Trophoblast cell (in vitro differentiated cells and primary cell): ENCODE measurements around the gene METTL13.

Source experiments
- DNase-seq, 2 donors: peaks; one replicate each; pipeline ENCODE4 v3.0.0-alpha.2; 2016
- H2AFZ ChIP-seq: 2 replicates; pipeline ENCODE4 v1.6.1; 2013; ENCODE audit warnings: low read length, moderate library complexity, mild to moderate bottlenecking; ENCODE audit not compliant: insufficient read depth, poor library complexity
- H2AK5ac ChIP-seq: 2 replicates; pipeline ENCODE4 v1.6.1; 2013; ENCODE audit warnings: mild to moderate bottlenecking, low read length
- H2BK120ac ChIP-seq: 2 replicates; pipeline ENCODE4 v1.6.1; 2013; ENCODE audit warnings: low read length, mild to moderate bottlenecking, moderate library complexity; ENCODE audit not compliant: insufficient read depth, poor library complexity
- H2BK12ac ChIP-seq: 2 replicates; pipeline ENCODE4 v1.6.1; 2013; ENCODE audit warnings: mild to moderate bottlenecking, low read length, moderate library complexity
- H2BK5ac ChIP-seq: 2 replicates; pipeline ENCODE4 v1.6.1; 2013; ENCODE audit warnings: low read length, low read depth, moderate library complexity, mild to moderate bottlenecking; ENCODE audit not compliant: poor library complexity
- H3K14ac ChIP-seq: 2 replicates; pipeline ENCODE4 v1.6.1; 2013; ENCODE audit warnings: mild to moderate bottlenecking, low read length
- H3K18ac ChIP-seq: 2 replicates; pipeline ENCODE4 v1.6.1; 2013; ENCODE audit warnings: mild to moderate bottlenecking, low read length
- H3K23ac ChIP-seq: 2 replicates; pipeline ENCODE4 v1.6.1; 2013; ENCODE audit warnings: low read length
- H3K27ac ChIP-seq: 2 replicates; pipeline ENCODE4 v1.5.1; 2013; ENCODE audit warnings: low read depth, mild to moderate bottlenecking, inconsistent platforms, low read length, moderate library complexity
- H3K27me3 ChIP-seq: 2 replicates; pipeline ENCODE4 v1.6.1; 2013; ENCODE audit warnings: inconsistent platforms, mild to moderate bottlenecking, low read length, moderate library complexity; ENCODE audit not compliant: insufficient read depth
- H3K36me3 ChIP-seq, 2 experiments: 1 replicate in 1 of 2; 2 replicates in 1 of 2; pipeline ENCODE4 v1.6.1; 2013; ENCODE audit warnings: low read length in 2 of 2, mild to moderate bottlenecking in 2 of 2, moderate library complexity in 1 of 2; ENCODE audit not compliant: insufficient read depth in 2 of 2, control insufficient read depth in 1 of 2
- H3K4ac ChIP-seq: 2 replicates; pipeline ENCODE4 v1.6.1; 2013; ENCODE audit warnings: low read depth, mild to moderate bottlenecking, low read length, moderate library complexity
- H3K4me1 ChIP-seq, 2 experiments: 1 replicate in 1 of 2; 2 replicates in 1 of 2; pipeline ENCODE4 v1.6.1; 2013; ENCODE audit warnings: low read length in 2 of 2, mild to moderate bottlenecking in 2 of 2, moderate library complexity in 1 of 2; ENCODE audit not compliant: insufficient read depth in 2 of 2, control insufficient read depth in 1 of 2
- H3K4me2 ChIP-seq: 2 replicates; pipeline ENCODE4 v1.6.1; 2013; ENCODE audit warnings: inconsistent platforms, mild to moderate bottlenecking, low read length, moderate library complexity
- H3K4me3 ChIP-seq: 2 replicates; pipeline ENCODE4 v1.5.1; 2013; ENCODE audit warnings: mild to moderate bottlenecking, low read depth, low read length, inconsistent platforms
- H3K79me1 ChIP-seq: one replicate; pipeline ENCODE4 v1.6.1; 2013; ENCODE audit warnings: low read length
- H3K79me2 ChIP-seq: 2 replicates; pipeline ENCODE4 v1.6.1; 2013; ENCODE audit warnings: low read length, mild to moderate bottlenecking; ENCODE audit not compliant: control insufficient read depth, insufficient read depth, poor library complexity
- H3K9ac ChIP-seq: 2 replicates; pipeline ENCODE4 v1.6.1; 2013; ENCODE audit warnings: mild to moderate bottlenecking, low read length
- H3K9me3 ChIP-seq: 2 replicates; pipeline ENCODE4 v1.6.1; 2013; ENCODE audit warnings: low read depth, mild to moderate bottlenecking, control low read depth, inconsistent platforms, low read length; ENCODE audit not compliant: insufficient read depth
- H4K12ac ChIP-seq: 2 replicates; pipeline ENCODE4 v1.6.1; 2013; ENCODE audit warnings: low read depth, mild to moderate bottlenecking, low read length, moderate library complexity
- H4K8ac ChIP-seq: 2 replicates; pipeline ENCODE4 v1.6.1; 2013; ENCODE audit warnings: low read depth, mild to moderate bottlenecking, low read length, moderate library complexity
- H4K91ac ChIP-seq: one replicate; pipeline ENCODE4 v1.6.1; 2013; ENCODE audit warnings: low read depth, mild to moderate bottlenecking, low read length, moderate library complexity
- WGBS: extraction: QIAGEN DNeasy Blood & Tissue Kit; methylation state at CpG from one replicate; pipeline ENCODE4 v1.1.7; 2013; ENCODE audit warnings: missing lambda C conversion rate; ENCODE audit not compliant: insufficient read length, insufficient coverage; ENCODE audit errors: extremely low coverage; 5-methylcytosine and 5-hydroxymethylcytosine counted together

METTL13 gene

GRCh38 chr1:171753182-171753581, 28.3 kb upstream of the METTL13 start:
- H3K27ac ChIP-seq = no peak overlapping the region
- no peaks in the 10 kb centered on the region for H3K79me2 ChIP-seq
- H3K4me2 ChIP-seq = no peak overlapping the region
- no peak overlapping the region for H4K91ac ChIP-seq
- no peaks in the 10 kb centered on the region for H3K36me3 ChIP-seq
- no peak overlapping the region for H4K12ac ChIP-seq
- no peak overlapping the region for H4K8ac ChIP-seq
- no peaks in the 10 kb centered on the region for H3K27me3 ChIP-seq
- 100% methylated on average over 1 of the region's 2 CpGs for WGBS
- no peak overlapping the region for H3K4ac ChIP-seq
- H3K9ac ChIP-seq = no peak overlapping the region
- H3K4me1 ChIP-seq = peaks cover 0 to 2% of the 10 kb centered on the region in 2 experiments
- no peak overlapping the region for H3K18ac ChIP-seq
- no peaks in the 10 kb centered on the region for H3K79me1 ChIP-seq
- H2AFZ ChIP-seq = no peak overlapping the region
- H3K9me3 ChIP-seq = no peaks in the 10 kb centered on the region
- no peak overlapping the region for H2BK12ac ChIP-seq
- H2BK5ac ChIP-seq = no peak overlapping the region
- no peak overlapping the region for H2AK5ac ChIP-seq
- DNase-seq = no peak
- H3K4me3 ChIP-seq = no peak overlapping the region
- no peak overlapping the region for H3K23ac ChIP-seq
- H3K14ac ChIP-seq = no peak overlapping the region
- no peak overlapping the region for H2BK120ac ChIP-seq

- Histone ChIP-seq H2BK12ac (no peak overlapping the region), H2AFZ (no peak overlapping the region), H3K9me3 (no peaks in the 10 kb centered on the region), H3K14ac (no peak overlapping the region), H3K23ac (no peak overlapping the region), H3K9ac (no peak overlapping the region), H3K4me2 (no peak overlapping the region), H2BK5ac (no peak overlapping the region), H4K12ac (no peak overlapping the region), H3K4me3 (no peak overlapping the region), H3K79me1 (no peaks in the 10 kb centered on the region), H4K91ac (no peak overlapping the region), H2AK5ac (no peak overlapping the region), H3K79me2 (no peaks in the 10 kb centered on the region), H3K18ac (no peak overlapping the region), H3K4ac (no peak overlapping the region), H3K4me1 (peaks cover 0 to 2% of the 10 kb centered on the region in 2 experiments), H2BK120ac (no peak overlapping the region), H3K27ac (no peak overlapping the region), H3K27me3 (no peaks in the 10 kb centered on the region), H4K8ac (no peak overlapping the region), H3K36me3 (no peaks in the 10 kb centered on the region)
- DNase-seq = no peak
- no CpG with 5 or more reads among the region's 4 CpGs for WGBS
Measured at GRCh38 chr1:171753685-171754352, 27.6 kb upstream of the METTL13 start.

GRCh38 chr1:171754353-171754705, 27.1 kb upstream of the METTL13 start:
- no peak for DNase-seq
- H4K12ac ChIP-seq = no peak overlapping the region
- peaks cover 0 to 2% of the 10 kb centered on the region in 2 experiments for H3K4me1 ChIP-seq
- no peak overlapping the region for H2BK120ac ChIP-seq
- no peak overlapping the region for H2BK12ac ChIP-seq
- H3K4me3 ChIP-seq = no peak overlapping the region
- no peak overlapping the region for H4K8ac ChIP-seq
- no peak overlapping the region for H3K27ac ChIP-seq
- no peak overlapping the region for H3K4ac ChIP-seq
- no peak overlapping the region for H4K91ac ChIP-seq
- no peak overlapping the region for H2AK5ac ChIP-seq
- no peak overlapping the region for H3K9ac ChIP-seq
- H3K79me1 ChIP-seq = no peaks in the 10 kb centered on the region
- no peaks in the 10 kb centered on the region for H3K79me2 ChIP-seq
- WGBS = no CpG with 5 or more reads among the region's 4 CpGs
- no peaks in the 10 kb centered on the region for H3K36me3 ChIP-seq
- H3K23ac ChIP-seq = no peak overlapping the region
- no peak overlapping the region for H3K4me2 ChIP-seq
- H3K14ac ChIP-seq = no peak overlapping the region
- no peak overlapping the region for H2BK5ac ChIP-seq
- no peak overlapping the region for H2AFZ ChIP-seq
- H3K9me3 ChIP-seq = no peaks in the 10 kb centered on the region
- H3K18ac ChIP-seq = no peak overlapping the region
- no peaks in the 10 kb centered on the region for H3K27me3 ChIP-seq

- no CpG with 5 or more reads among the region's 1 CpG for WGBS
Measured at GRCh38 chr1:171754971-171755370, 26.5 kb upstream of the METTL13 start.

More at GRCh38 chr1:171754971-171755370, 26.5 kb upstream of the METTL13 start:
- H3K23ac ChIP-seq = no peak overlapping the region
- no peak overlapping the region for H3K14ac ChIP-seq
- no peak for DNase-seq
- no peak overlapping the region for H3K9ac ChIP-seq
- no peaks in the 10 kb centered on the region for H3K9me3 ChIP-seq
- no peak overlapping the region for H3K4me2 ChIP-seq
- no peaks in the 10 kb centered on the region for H3K36me3 ChIP-seq
- peaks cover 0 to 2% of the 10 kb centered on the region in 2 experiments for H3K4me1 ChIP-seq
- H2BK5ac ChIP-seq = no peak overlapping the region
- H4K91ac ChIP-seq = no peak overlapping the region
- H2BK120ac ChIP-seq = no peak overlapping the region
- no peaks in the 10 kb centered on the region for H3K79me2 ChIP-seq
- no peak overlapping the region for H3K4me3 ChIP-seq
- no peaks in the 10 kb centered on the region for H3K79me1 ChIP-seq
- no peak overlapping the region for H3K18ac ChIP-seq
- no peak overlapping the region for H4K8ac ChIP-seq
- no peak overlapping the region for H2AK5ac ChIP-seq
- no peak overlapping the region for H2AFZ ChIP-seq
- H2BK12ac ChIP-seq = no peak overlapping the region
- H4K12ac ChIP-seq = no peak overlapping the region
- H3K27ac ChIP-seq = no peak overlapping the region
- H3K4ac ChIP-seq = no peak overlapping the region
- no peaks in the 10 kb centered on the region for H3K27me3 ChIP-seq
